ENCODE measurements around the gene EFEMP2.
"Not testable (repeated sequence)": the region's sequence is repeated elsewhere in the genome, so short reads cannot be mapped to it uniquely, and the experiment has no call there.

The EFEMP2 gene

GRCh38 chr11:65844231-65844872, 28.2 kb downstream of the EFEMP2 start:
- H3K4me3 Mint-ChIP-seq, result no peak overlapping the region
- H3K27me3 Mint-ChIP-seq, result no peaks in the 10 kb centered on the region
- H3K4me1 Mint-ChIP-seq (ENCODE audit: low read depth in 2 of 2), result no peaks in the 10 kb centered on the region
- no peak for ATAC-seq (replicated peaks)
- no peaks in the 10 kb centered on the region for H3K36me3 Mint-ChIP-seq (ENCODE audit: insufficient read depth)
- DNase-seq, result no peak
- no peak overlapping the region for H3K27ac Mint-ChIP-seq
- H3K9me3 Mint-ChIP-seq, result no peaks in the 10 kb centered on the region

- H3K27ac Mint-ChIP-seq, result no peak overlapping the region
- no peak overlapping the region for H3K4me3 Mint-ChIP-seq
- ATAC-seq (replicated peaks) (no peak), DNase-seq (no peak)
- H3K4me1 Mint-ChIP-seq (ENCODE audit: low read depth in 2 of 2), result no peaks in the 10 kb centered on the region
- no peaks in the 10 kb centered on the region for H3K9me3 Mint-ChIP-seq
- no peaks in the 10 kb centered on the region for H3K36me3 Mint-ChIP-seq (ENCODE audit: insufficient read depth)
- no peaks in the 10 kb centered on the region for H3K27me3 Mint-ChIP-seq
Measured at GRCh38 chr11:65843811-65844210, 28.8 kb downstream of the EFEMP2 start.

DNA sequence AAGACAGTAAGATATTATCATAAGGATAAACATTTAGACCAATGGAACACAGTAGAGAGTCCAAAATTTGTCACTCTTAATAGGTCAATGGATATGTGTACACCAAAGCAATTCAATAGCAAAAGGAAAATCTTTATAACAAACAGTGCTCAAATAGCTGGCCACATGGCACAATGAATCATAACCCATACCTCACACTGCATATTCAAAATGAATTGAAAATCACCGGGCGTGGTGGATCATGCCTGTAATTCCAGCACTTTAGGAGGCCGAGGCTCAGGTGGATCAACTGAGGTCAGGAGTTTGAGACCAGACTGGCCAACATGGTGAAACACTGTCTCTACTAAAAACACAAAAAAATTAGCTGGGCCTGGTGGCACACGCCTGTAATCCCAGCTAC, 30.5 kb downstream of the EFEMP2 start:
- H3K4me1 Mint-ChIP-seq (ENCODE audit: low read depth in 2 of 2), result no peaks in the 10 kb centered on the region
- DNase-seq (no peak), ATAC-seq (replicated peaks) (no peak)
- H3K9me3 Mint-ChIP-seq, result no peaks in the 10 kb centered on the region
- H3K4me3 Mint-ChIP-seq, result no peak overlapping the region
- H3K27me3 Mint-ChIP-seq, result no peaks in the 10 kb centered on the region
- H3K36me3 Mint-ChIP-seq (ENCODE audit: insufficient read depth), result no peaks in the 10 kb centered on the region
- no peak overlapping the region for H3K27ac Mint-ChIP-seq

DNA sequence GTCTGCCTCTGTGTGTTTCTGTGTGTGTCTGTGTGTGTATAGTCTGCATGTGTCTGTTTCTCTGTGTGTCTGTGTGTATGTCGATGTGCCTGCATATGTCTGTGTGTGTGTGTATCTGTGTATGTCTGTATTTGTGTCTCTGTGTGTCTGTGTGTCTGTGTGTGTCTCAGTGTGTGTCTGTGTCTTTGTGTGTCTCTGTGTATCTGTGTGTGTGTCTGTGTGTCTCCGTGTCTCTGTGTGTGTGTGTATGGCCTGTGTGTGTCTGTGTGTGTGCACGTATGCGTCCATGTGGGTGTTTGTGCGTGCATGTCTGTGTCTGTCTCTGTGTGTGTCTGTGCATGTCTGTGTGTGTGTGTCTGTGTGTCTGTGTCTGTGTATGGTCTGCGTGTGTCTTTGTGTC, 38.4 kb downstream of the EFEMP2 start:
- no peak for DNase-seq
- Mint-ChIP-seq H3K27me3 (peaks cover 0 to under 1% of the 10 kb centered on the region in 2 donors), H3K4me3 (no peak overlapping the region), H3K27ac (no peak overlapping the region), H3K9me3 (no peaks in the 10 kb centered on the region), H3K36me3 (ENCODE audit: insufficient read depth) (peaks cover 2% of the 10 kb centered on the region), H3K4me1 (ENCODE audit: low read depth in 2 of 2) (peaks cover 3 to 8% of the 10 kb centered on the region in 2 donors)
- no peak for ATAC-seq (replicated peaks)

DNA sequence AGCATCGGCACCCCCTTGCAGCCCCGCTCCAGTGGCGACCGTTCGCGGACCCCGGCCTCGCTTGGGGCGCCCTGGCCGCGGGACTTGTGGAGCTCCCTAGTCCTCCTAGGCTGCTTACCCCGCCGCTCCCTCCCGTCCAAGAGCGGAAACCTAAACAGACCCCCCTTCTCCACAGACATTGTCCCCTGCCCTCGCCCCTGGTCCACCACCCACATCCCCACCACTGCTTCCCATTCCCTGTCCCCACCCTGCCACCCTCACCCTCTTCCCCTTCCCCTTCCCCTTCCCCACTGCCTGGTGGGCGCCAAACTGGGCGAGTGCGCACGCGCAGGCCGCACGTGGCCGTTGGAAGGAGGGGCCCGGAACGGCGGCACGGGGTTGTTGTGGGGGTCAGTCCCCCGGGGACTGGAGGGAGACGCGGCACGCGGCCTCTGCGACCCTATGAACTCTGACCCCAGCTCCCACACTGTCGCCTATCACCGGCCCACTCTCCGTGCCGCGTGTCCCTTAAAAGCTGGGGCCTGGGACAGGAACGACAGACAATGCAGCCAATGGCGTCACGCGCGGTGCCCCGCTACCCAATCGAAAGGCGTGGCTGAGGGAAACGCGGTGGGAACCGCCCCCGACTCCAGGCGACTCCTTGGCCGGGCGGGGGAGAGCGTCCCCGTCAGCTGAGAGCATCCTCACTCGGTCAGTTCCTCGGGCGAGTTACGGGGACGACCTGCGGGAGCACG, 39.1 kb downstream of the EFEMP2 start, which contains the start of gene SNX32:
Gene SNX32 (plus strand): TSS at position 667 of the 734 bp plus-strand sequence. CDS start 103 bp downstream, outside the sequence.
- Mint-ChIP-seq H3K36me3 (ENCODE audit: insufficient read depth) (peaks cover 2% of the 10 kb centered on the region), H3K4me3 (no peak within 1 kb of the TSS), H3K27me3 (peaks cover 0 to 7% of the 10 kb centered on the region in 2 donors), H3K4me1 (ENCODE audit: low read depth in 2 of 2) (peaks cover 3 to 8% of the 10 kb centered on the region in 2 donors), H3K27ac (no peak within 1 kb of the TSS), H3K9me3 (no peaks in the 10 kb centered on the region)
- ATAC-seq (replicated peaks) (peak; percentile 99), DNase-seq (peak; percentile 93 to 94 (median 94))

DNA sequence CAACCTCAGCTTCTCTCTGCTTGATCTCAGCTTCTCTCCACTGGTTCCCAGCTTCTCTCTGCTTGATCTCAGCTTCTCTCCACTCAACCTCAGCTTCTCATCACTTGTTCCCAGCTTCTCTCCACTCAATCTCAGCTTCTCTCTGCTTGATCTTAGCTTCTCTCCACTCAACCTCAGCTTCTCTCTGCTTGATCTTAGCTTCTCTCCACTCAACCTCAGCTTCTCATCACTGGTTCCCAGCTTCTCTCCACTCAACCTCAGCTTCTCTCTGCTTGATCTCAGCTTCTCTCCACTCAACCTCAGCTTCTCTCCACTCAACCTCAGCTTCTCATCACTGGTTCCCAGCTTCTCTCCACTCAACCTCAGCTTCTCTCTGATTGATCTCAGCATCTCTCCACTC, 40.4 kb downstream of the EFEMP2 start:
- H3K4me1 Mint-ChIP-seq (ENCODE audit: low read depth in 2 of 2); H3K27ac Mint-ChIP-seq; H3K27me3 Mint-ChIP-seq; H3K9me3 Mint-ChIP-seq; ATAC-seq (replicated peaks); H3K36me3 Mint-ChIP-seq (ENCODE audit: insufficient read depth); DNase-seq: not testable (repeated sequence)
- peak overlapping the region in 1 of 2 donors; percentile 30 for H3K4me3 Mint-ChIP-seq

GRCh38 chr11:65829459-65829858, 43.1 kb downstream of the EFEMP2 start:
- ATAC-seq (replicated peaks) (no peak), DNase-seq (no peak)
- Mint-ChIP-seq H3K27ac (no peak overlapping the region), H3K27me3 (peaks cover 0 to 9% of the 10 kb centered on the region in 2 donors), H3K36me3 (ENCODE audit: insufficient read depth) (peaks cover 2% of the 10 kb centered on the region), H3K4me3 (no peak overlapping the region), H3K9me3 (no peaks in the 10 kb centered on the region), H3K4me1 (ENCODE audit: low read depth in 2 of 2) (peaks cover 3 to 8% of the 10 kb centered on the region in 2 donors)

GRCh38 chr11:65826984-65827735, 45.4 kb downstream of the EFEMP2 start:
- H3K9me3 Mint-ChIP-seq, result no peaks in the 10 kb centered on the region
- H3K4me3 Mint-ChIP-seq, result no peak overlapping the region
- H3K27ac Mint-ChIP-seq, result no peak overlapping the region
- no peak for DNase-seq
- ATAC-seq (replicated peaks), result no peak
- no peaks in the 10 kb centered on the region for H3K4me1 Mint-ChIP-seq (ENCODE audit: low read depth in 2 of 2)
- no peaks in the 10 kb centered on the region for H3K36me3 Mint-ChIP-seq (ENCODE audit: insufficient read depth)
- H3K27me3 Mint-ChIP-seq, result peaks cover 0 to 9% of the 10 kb centered on the region in 2 donors

- Mint-ChIP-seq H3K9me3 (no peaks in the 10 kb centered on the region), H3K4me3 (no peak overlapping the region), H3K4me1 (ENCODE audit: low read depth in 2 of 2) (no peaks in the 10 kb centered on the region), H3K36me3 (ENCODE audit: insufficient read depth) (no peaks in the 10 kb centered on the region), H3K27me3 (no peaks in the 10 kb centered on the region), H3K27ac (no peak overlapping the region)
- no peak for DNase-seq
- ATAC-seq (replicated peaks), result no peak
Measured at GRCh38 chr11:65822776-65823528, 49.6 kb downstream of the EFEMP2 start.

DNA sequence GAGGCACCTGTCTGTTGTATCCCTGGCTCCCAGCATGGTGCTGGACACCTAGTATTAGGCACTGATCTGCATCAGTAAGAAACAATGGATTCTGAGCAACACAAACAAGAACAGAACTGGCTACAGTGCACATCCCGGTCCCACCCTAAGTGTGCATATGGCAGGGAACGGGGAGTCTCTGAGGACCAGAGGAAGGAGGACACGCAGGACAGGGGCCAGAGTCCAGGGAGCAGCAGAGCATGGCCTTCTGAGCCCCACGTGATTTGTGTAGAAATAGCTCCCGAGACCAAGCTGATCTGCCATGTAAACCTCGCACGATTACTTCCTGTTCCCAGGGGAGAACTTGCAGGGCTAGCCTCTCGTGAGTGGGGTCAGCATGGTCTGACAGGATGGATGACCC, 51.5 kb downstream of the EFEMP2 start:
- Mint-ChIP-seq H3K27ac (no peak overlapping the region), H3K9me3 (no peaks in the 10 kb centered on the region), H3K4me1 (ENCODE audit: low read depth in 2 of 2) (peaks cover 4 to 7% of the 10 kb centered on the region in 2 donors), H3K27me3 (no peaks in the 10 kb centered on the region), H3K4me3 (no peak overlapping the region), H3K36me3 (ENCODE audit: insufficient read depth) (no peaks in the 10 kb centered on the region)
- DNase-seq (no peak), ATAC-seq (replicated peaks) (no peak)

GRCh38 chr11:65817835-65818680, 54.5 kb downstream of the EFEMP2 start:
- DNase-seq (peak; percentile 93 to 96 (median 96)), ATAC-seq (replicated peaks) (peak; percentile 94)
- Mint-ChIP-seq H3K36me3 (ENCODE audit: insufficient read depth) (no peaks in the 10 kb centered on the region), H3K27ac (peak overlapping the region; percentile 67 to 88), H3K27me3 (no peaks in the 10 kb centered on the region), H3K4me3 (peak overlapping the region; percentile 77 to 81), H3K9me3 (no peaks in the 10 kb centered on the region), H3K4me1 (ENCODE audit: low read depth in 2 of 2) (peaks cover 4 to 7% of the 10 kb centered on the region in 2 donors)

GRCh38 chr11:65817312-65817834, 55.2 kb downstream of the EFEMP2 start:
- ATAC-seq (replicated peaks), result no peak
- H3K4me3 Mint-ChIP-seq, result peak overlapping the region; percentile 77 to 81
- no peak for DNase-seq
- peaks cover 4 to 7% of the 10 kb centered on the region in 2 donors for H3K4me1 Mint-ChIP-seq (ENCODE audit: low read depth in 2 of 2)
- H3K9me3 Mint-ChIP-seq, result no peaks in the 10 kb centered on the region
- H3K27me3 Mint-ChIP-seq, result no peaks in the 10 kb centered on the region
- peak overlapping the region; percentile 67 to 88 for H3K27ac Mint-ChIP-seq
- no peaks in the 10 kb centered on the region for H3K36me3 Mint-ChIP-seq (ENCODE audit: insufficient read depth)
